Panc1 (cell line): Measurements from ENCODE around the gene BTG2. TPM values are rescaled to one million over a fixed set of nuclear protein-coding genes. Genes with fewer than 3 reads are reported as not detected.

Experiments used
- ATAC-seq: fragments of 200-7000 bp; cut with Tn5 transposase; 2 replicates; pipeline ENCODE4 v1.9.1; 2020; ENCODE audit warnings: mild to moderate bottlenecking, moderate library complexity
- BruUV-seq: library from RNA; stranded (reverse); fragments of 400-500 nt; replicated peaks from 2 replicates; lab custom pipeline; 2021; lab: Mats Ljungman, UMichigan
- CTCF ChIA-PET: fragments of 300-600 bp; sonication (Branson Sonifier 250); formaldehyde crosslinking; loops from one replicate; lab custom pipeline; 2022; ENCODE audit warnings: antibody characterized with exemption; lab: Charles Lee
- POLR2A ChIA-PET: fragments of 300-600 bp; sonication (Branson Sonifier 250); formaldehyde crosslinking; loops from one replicate; lab custom pipeline; 2022; ENCODE audit warnings: antibody characterized with exemption; lab: Charles Lee
- DNase-seq: peaks from one replicate; pipeline ENCODE4 v3.0.0-alpha.2; 2010; ENCODE audit warnings: low read depth, low spot score
- H3K27ac ChIP-seq: 2 replicates; pipeline ENCODE4 v1.5.1; 2011; ENCODE audit warnings: mild to moderate bottlenecking, low read length, inconsistent platforms
- H3K27me3 ChIP-seq: fragments of 200-500 bp; sonication (Bioruptor generic); 2 replicates; pipeline ENCODE4 v1.6.0; 2014; ENCODE audit warnings: low read length, inconsistent platforms; ENCODE audit not compliant: control insufficient read depth, insufficient read depth
- H3K36me3 ChIP-seq: fragments of 200-500 bp; sonication (Bioruptor generic); 2 replicates; pipeline ENCODE4 v1.5.1; 2014; ENCODE audit warnings: inconsistent platforms, mild to moderate bottlenecking, low read length, moderate library complexity; ENCODE audit not compliant: control insufficient read depth, insufficient read depth
- H3K4me1 ChIP-seq: 2 replicates; pipeline ENCODE4 v1.5.1; 2011; ENCODE audit warnings: inconsistent platforms, mild to moderate bottlenecking, low read length, moderate library complexity; ENCODE audit not compliant: control insufficient read depth, insufficient read depth
- H3K4me3 ChIP-seq, 2 experiments: 2 replicates each; pipeline ENCODE4 v1.5.1; 2011 to 2012; ENCODE audit warnings: low read depth in 2 of 2, low read length in 2 of 2, mild to moderate bottlenecking in 2 of 2, inconsistent platforms in 1 of 2, moderate library complexity in 1 of 2
- H3K9me3 ChIP-seq: fragments of 200-500 bp; sonication (Bioruptor generic); 2 replicates; pipeline ENCODE4 v1.5.1; 2014; ENCODE audit warnings: low read depth, mild to moderate bottlenecking, inconsistent platforms, low read length, moderate library complexity; ENCODE audit not compliant: control insufficient read depth, insufficient read depth
- CTCF ChIP-seq: fragments of 450-650 bp; IDR thresholded peaks from 2 replicates; pipeline ENCODE4 v1.5.1; 2017; ENCODE audit warnings: mild to moderate bottlenecking
- POLR2AphosphoS5 ChIP-seq: IDR thresholded peaks from 2 replicates; pipeline ENCODE4 v1.6.1; 2012; ENCODE audit warnings: mild to moderate bottlenecking, low read depth, low read length, moderate library complexity
- REST ChIP-seq, 2 experiments: IDR thresholded peaks; 2 replicates each; pipeline ENCODE4 v1.6.1; 2011 to 2012; ENCODE audit warnings: low read depth in 2 of 2, control low read depth in 1 of 2, low read length in 1 of 2, mild to moderate bottlenecking in 1 of 2, moderate library complexity in 1 of 2; ENCODE audit not compliant: insufficient read depth in 1 of 2
- SIN3A ChIP-seq: IDR thresholded peaks from 2 replicates; pipeline ENCODE4 v1.6.1; 2012; ENCODE audit warnings: low read depth, mild to moderate bottlenecking, low read length, moderate library complexity, borderline replicate concordance; ENCODE audit not compliant: insufficient read depth
- TCF7L2 ChIP-seq: IDR thresholded peaks from 2 replicates; pipeline ENCODE4 v1.6.1; 2011; ENCODE audit warnings: mild to moderate bottlenecking, low read depth, low read length, inconsistent platforms
- in situ Hi-C: cut with HindIII; loops from 2 replicates; pipeline ENCODE4 v1.10.0; 2016; ENCODE audit warnings: low sequenced_read_pairs, low pct_unique_long_range_greater_than_20kb
- intact Hi-C: fragments of 100-400 bp; cut with micrococcal nuclease; formaldehyde crosslinking; loops from one replicate; pipeline ENCODE4 v1.10.0; 2022; ENCODE audit not compliant: unreplicated experiment
- total RNA-seq: library from RNA; stranded (reverse); gene quantifications from one replicate; pipeline ENCODE4 v1.2.1, GENCODE V29; 2021; ENCODE audit not compliant: unreplicated experiment

The BTG2 gene
- total RNA-seq, 1 experiment from 2014 or later: 6.1 TPM

GRCh38 chr1:203302456-203302855, 2.9 kb upstream of the BTG2 start:
- DNase-seq (no peak), ATAC-seq (no peak)
- Histone ChIP-seq H3K4me1 (peaks cover 4% of the 10 kb centered on the region; the same call in 1 of the 2 replicates), H3K27me3 (peaks cover 6% of the 10 kb centered on the region), H3K4me3 (no peak overlapping the region), H3K27ac (no peak overlapping the region), H3K9me3 (no peaks in the 10 kb centered on the region), H3K36me3 (no peaks in the 10 kb centered on the region)
- ChIA-PET POLR2A (no interaction called here), CTCF (no interaction called here)
- BruUV-seq: no TSS peak
- in situ Hi-C loops (no loop called here), intact Hi-C loops (no loop called here)
- no peak for TF ChIP-seq POLR2AphosphoS5
- no peak for TF ChIP-seq REST (IDR thresholded peaks at IDR 0.05; ENCODE audit: insufficient read depth in 1 of 2, low read depth in 2 of 2, low read length in 1 of 2)
- no peak for TF ChIP-seq TCF7L2
- TF ChIP-seq CTCF: no peak
- TF ChIP-seq SIN3A: no peak

- DNase-seq: no peak
- no peaks in the 10 kb centered on the region for H3K9me3 ChIP-seq
- H3K4me3 ChIP-seq: no peak overlapping the region
- in situ Hi-C loops (no loop called here), intact Hi-C loops (no loop called here)
- no peak overlapping the region for H3K27ac ChIP-seq
- peaks cover 4% of the 10 kb centered on the region; the same call in 1 of the 2 replicates for H3K4me1 ChIP-seq
- H3K27me3 ChIP-seq: peaks cover 6% of the 10 kb centered on the region
- H3K36me3 ChIP-seq: no peaks in the 10 kb centered on the region
- ChIA-PET POLR2A (no interaction called here), CTCF (no interaction called here)
- ATAC-seq: no peak
- no peak for TF ChIP-seq SIN3A
- TF ChIP-seq POLR2AphosphoS5: no peak
- no peak for TF ChIP-seq TCF7L2
- TF ChIP-seq CTCF: no peak
- no peak for TF ChIP-seq REST (IDR thresholded peaks at IDR 0.05; ENCODE audit: insufficient read depth in 1 of 2, low read depth in 2 of 2, low read length in 1 of 2)
- BruUV-seq: no TSS peak
Observed at GRCh38 chr1:203302894-203303293, 2.4 kb upstream of the BTG2 start.
